Measurements from ENCODE around the gene ANXA5.

Gene ANXA5

DNA sequence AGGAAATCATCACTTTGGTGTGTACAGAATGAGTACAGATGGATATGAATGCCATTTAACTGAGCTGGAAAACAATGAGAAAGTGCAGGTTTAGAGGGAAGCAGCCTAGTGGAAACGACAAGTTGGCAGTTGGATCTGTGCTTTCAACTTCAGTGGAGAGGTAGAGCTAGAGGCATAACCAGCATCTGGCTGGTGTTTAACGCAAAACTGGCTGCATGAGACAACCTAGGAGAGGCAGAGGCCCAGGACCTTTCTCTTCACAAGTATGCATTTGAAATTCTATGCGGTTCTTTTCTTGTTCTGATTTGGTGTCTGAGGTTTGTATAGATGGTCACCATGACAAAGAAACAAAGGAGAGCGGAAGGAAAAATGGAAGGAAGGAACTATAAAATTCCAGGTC lies 63.1 kb downstream of the ANXA5 start:
- DNase-seq: no peak

GRCh38 chr4:121632636-121633035 lies 64.1 kb downstream of the ANXA5 start:
- DNase-seq: no peak

Data from CD4-positive, alpha-beta T cell treated with Interleukin-12 subunit alpha and Interleukin-12 subunit beta, for 1 hour (primary cell).